Measurements from ENCODE around the gene RGMB.

RGMB gene

GRCh38 chr5:98777295-98777694 is 3.8 kb downstream of the RGMB start:
- POLR2A ChIA-PET: no interaction called here
- CTCF ChIA-PET: interaction anchor here (1.0 to 3.7 kb wide), 8 partner anchors 8 to 62 kb away, joined by 3 to 24 read pairs (median 4); no protein-coding TSS in a partner anchor
- DNase-seq (ENCODE audit: extremely low spot score): no peak
- no peak for TF ChIP-seq CTCF (IDR thresholded peaks at IDR 0.05; ENCODE audit: control extremely low read depth, extremely low read depth, low read depth, missing control alignments)

- no peak for TF ChIP-seq CTCF (IDR thresholded peaks at IDR 0.05; ENCODE audit: control extremely low read depth, extremely low read depth, low read depth, missing control alignments)
- CTCF ChIA-PET: interaction anchor here (2.5 kb wide), 1 partner anchor 10 kb away, joined by 16 read pairs; no protein-coding TSS in a partner anchor
- POLR2A ChIA-PET: no interaction called here
- DNase-seq (ENCODE audit: extremely low spot score): no peak
These were observed 5.9 kb downstream of the RGMB start for GRCh38 chr5:98779264-98779877.

DNA sequence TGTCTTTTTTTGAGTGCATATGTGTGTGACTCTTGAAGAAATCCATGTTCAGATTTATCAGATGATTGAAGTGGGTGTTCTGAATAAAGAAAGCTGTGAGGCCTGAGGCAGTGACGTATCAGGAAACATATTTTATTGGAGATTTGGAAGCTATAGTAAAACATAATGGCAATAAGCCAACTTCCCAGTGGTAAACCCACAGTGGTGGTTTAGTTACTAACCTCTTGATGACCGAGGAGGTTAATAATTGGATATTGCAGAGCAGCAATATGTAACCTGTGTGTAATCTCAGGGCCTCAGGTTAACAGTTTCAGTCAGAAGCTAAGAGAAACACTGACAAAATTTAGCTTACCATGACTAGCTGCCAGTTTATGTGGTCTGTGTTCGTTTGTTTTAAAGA is 6.9 kb downstream of the RGMB start:
- POLR2A ChIA-PET: no interaction called here
- CTCF ChIA-PET: interaction anchor here (1.6 to 6.3 kb wide), 3 partner anchors 9 to 16 kb away, joined by 5 to 87 read pairs (median 11); no protein-coding TSS in a partner anchor
- TF ChIP-seq CTCF (IDR thresholded peaks at IDR 0.05; ENCODE audit: control extremely low read depth, extremely low read depth, low read depth, missing control alignments): no peak
- DNase-seq (ENCODE audit: extremely low spot score): no peak

DNA sequence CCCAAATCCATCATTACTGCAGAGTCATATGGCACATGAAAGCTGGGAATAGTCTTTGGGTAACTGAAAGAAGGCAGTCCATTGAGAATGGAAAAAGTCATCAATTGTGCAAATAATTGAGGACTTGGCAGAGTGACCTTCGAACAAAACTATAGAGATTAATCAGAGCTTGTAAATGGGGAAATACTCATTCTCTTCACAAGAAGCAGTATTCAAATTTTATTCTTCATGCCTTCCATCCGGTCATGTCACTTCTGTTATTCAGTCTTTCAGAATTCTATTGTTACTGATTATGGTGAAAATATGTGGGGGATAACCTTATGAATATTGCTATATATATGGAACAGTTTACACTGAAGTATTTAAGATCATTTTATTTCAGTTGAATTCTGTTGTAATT is 8.1 kb downstream of the RGMB start:
- POLR2A ChIA-PET: no interaction called here
- DNase-seq (ENCODE audit: extremely low spot score): no peak
- no peak for TF ChIP-seq CTCF (IDR thresholded peaks at IDR 0.05; ENCODE audit: control extremely low read depth, extremely low read depth, low read depth, missing control alignments)

DNA sequence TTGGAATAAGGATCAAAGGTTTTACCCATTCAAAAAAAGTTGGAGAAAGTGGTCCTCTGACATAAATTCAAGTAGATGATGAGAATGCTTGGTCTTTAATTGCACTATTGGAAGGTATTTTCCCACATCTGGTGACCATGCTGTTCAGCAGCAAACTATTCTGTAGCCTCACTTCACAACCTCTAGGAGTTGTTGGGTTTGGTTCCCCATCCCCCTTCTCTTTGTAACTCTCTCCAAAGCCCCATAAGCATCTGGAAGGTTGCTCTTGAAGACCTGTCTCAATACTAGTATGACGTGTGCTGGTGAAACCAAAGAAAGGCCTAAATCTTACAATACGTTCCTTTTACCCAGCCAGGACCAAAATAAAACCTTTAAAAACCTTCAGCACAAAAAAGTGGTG is 8.5 kb downstream of the RGMB start:
- no peak for DNase-seq (ENCODE audit: extremely low spot score)
- CTCF ChIA-PET: interaction anchor here (1.8 to 7.7 kb wide), 3 partner anchors 12 to 19 kb away, joined by 5 to 87 read pairs (median 73); no protein-coding TSS in a partner anchor
- POLR2A ChIA-PET: no interaction called here
- no peak for TF ChIP-seq CTCF (IDR thresholded peaks at IDR 0.05; ENCODE audit: control extremely low read depth, extremely low read depth, low read depth, missing control alignments)

More for the DNA sequence above, 8.1 kb downstream of the RGMB start:
- CTCF ChIA-PET: interaction anchor here (1.6 to 6.3 kb wide), 3 partner anchors 8 to 14 kb away, joined by 5 to 87 read pairs (median 11); no protein-coding TSS in a partner anchor

DNA sequence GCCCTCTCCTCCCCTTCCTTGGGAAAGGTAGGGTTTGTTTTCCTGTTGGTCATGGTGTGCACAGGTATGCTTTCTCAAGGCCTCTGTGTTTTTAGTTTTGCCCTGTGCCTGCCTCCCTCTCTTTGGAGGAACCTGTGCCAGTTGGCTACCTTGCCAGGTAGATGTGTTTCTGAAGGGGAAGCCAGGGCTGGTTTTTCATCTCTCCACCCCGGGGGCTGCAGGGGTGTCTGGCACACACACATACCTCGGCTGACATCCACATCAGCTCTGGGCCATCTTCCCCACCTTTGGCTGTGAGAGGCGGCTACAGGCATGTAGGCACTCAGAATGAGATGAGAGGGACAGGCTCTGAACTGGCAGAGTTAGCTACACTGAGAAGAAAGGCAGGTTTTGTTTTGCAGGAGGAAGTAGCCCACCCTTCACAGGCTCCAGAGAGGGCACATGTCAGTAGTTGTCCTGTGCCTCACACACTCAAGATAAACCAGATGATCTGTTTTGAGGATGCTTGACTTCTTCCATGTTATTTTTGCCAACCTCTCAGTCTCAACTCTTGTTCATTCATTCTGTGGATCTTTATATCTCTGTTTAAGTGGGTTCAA is 9.7 kb downstream of the RGMB start:
- POLR2A ChIA-PET: no interaction called here
- CTCF ChIA-PET: interaction anchor here (0.9 to 7.7 kb wide), 4 partner anchors 14 to 71 kb away, joined by 3 to 87 read pairs (median 39); no protein-coding TSS in a partner anchor
- DNase-seq (ENCODE audit: extremely low spot score): no peak
- TF ChIP-seq CTCF (IDR thresholded peaks at IDR 0.05; ENCODE audit: control extremely low read depth, extremely low read depth, low read depth, missing control alignments): no peak
